AG09309 (cell line): ENCODE measurements around the gene ZDHHC16.

Experiments used
- DNase-seq: peaks from one replicate; pipeline ENCODE4 v3.0.0-alpha.2; 2010; ENCODE audit warnings: low read depth
- H3K4me3 ChIP-seq: 2 replicates; pipeline ENCODE4 v1.5.1; 2011; ENCODE audit warnings: mild to moderate bottlenecking, low read depth, low read length, moderate library complexity; ENCODE audit not compliant: control insufficient read depth
- CTCF ChIP-seq: IDR thresholded peaks from 2 replicates; pipeline ENCODE4 v1.5.1; 2011; ENCODE audit warnings: mild to moderate bottlenecking, low read depth, low read length, inconsistent platforms; ENCODE audit not compliant: insufficient read depth, control insufficient read depth; ENCODE audit errors: missing control alignments

ZDHHC16 gene

DNA sequence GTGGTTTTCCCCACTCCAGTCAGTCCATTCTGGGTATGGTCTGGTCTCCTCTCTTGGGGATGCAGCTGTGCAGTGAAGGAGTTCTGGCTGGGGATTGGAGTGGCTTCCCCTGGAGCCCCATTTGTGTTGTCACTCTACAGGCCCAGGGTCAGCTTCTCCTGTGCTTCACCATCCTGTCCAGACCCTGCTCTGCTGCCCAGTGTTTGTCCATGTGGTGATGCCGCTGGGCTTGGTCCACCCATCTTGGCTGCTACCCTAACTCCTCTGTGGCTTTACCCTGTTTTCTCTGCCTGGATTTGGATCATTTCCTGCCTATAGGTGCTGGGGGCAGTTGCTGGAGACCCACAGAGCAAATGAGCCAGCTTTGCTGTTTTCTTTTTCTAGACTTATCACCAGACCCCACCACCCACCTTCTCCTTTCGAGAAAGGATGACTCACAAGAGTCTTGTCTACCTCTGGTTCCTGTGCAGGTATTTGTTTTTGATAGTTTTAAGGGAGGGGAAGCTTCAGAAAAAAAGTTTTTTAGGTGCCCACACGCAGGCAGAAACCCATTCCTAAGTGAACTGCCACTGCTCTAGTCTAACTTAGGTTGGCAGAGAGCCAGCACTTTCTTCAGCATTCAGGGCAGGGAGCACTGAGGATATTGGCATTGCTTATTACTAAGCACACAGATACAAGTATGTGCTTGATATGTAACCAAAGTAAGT lies 8.5 kb downstream of the ZDHHC16 start:
- TF ChIP-seq CTCF: no peak
- no peak for DNase-seq

DNA sequence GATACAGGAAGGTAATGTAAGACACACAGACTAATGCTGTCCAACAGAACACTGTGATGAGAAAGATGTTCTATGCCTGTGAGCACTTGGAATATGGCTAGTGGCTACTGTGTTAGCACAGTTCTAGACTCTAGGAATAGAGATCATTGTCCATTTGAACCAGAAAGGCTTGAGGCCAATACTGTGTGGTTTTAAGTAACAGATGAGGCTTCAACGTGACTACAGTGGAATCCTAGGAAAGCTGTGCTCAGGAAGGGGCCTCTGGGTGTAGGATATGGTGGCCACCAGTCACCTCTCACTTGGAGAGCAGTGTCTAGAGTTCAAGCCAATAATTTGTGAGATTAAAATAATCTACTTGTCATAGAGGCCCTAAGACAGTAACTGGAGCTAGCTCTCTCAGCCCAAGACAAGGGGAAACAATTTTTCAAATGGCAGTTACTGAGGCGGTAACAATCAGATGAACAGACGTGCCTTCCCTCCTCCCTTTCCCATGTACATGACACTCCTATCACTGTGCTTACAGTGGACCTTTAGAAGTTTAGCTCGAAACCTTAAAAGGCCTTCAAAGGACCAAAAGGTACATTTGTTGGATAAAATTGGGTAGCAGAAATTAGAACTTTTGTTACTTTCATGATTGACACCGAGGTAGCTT lies 10.2 kb downstream of the ZDHHC16 start:
- no peak overlapping the region for H3K4me3 ChIP-seq
- no peak for DNase-seq
- TF ChIP-seq CTCF: no peak

More for the DNA sequence above, 8.5 kb downstream of the ZDHHC16 start:
- H3K4me3 ChIP-seq: no peak overlapping the region

- no peak for TF ChIP-seq CTCF
- H3K4me3 ChIP-seq: no peak overlapping the region
- DNase-seq: no peak
Measured at GRCh38 chr10:97456686-97457065, 10.7 kb downstream of the ZDHHC16 start.

- no peak for TF ChIP-seq CTCF
- H3K4me3 ChIP-seq: no peak overlapping the region
- DNase-seq: no peak
Measured at GRCh38 chr10:97459111-97459510, 13.1 kb downstream of the ZDHHC16 start.

DNA sequence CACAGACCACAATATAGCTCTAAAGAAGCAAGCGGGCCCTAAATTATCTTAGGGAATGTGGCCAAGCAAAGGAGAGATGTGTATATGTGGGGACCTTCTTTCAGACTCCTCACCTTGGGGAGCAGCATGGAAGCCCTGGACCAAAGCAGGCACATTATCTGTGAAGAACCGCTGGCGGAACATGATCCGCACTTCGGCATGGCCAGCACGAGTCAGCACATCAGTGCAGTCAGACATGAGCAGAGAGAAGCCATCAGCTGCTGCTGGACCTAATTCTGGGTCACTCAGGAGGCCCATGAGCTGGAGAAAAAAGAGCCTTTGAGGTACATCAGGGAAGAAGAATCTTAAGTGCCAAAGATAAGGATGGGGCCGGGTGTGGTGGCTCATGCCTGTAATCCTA lies 14.0 kb downstream of the ZDHHC16 start:
- DNase-seq: no peak
- no peak for TF ChIP-seq CTCF
- no peak overlapping the region for H3K4me3 ChIP-seq

- H3K4me3 ChIP-seq: no peak overlapping the region
- no peak for DNase-seq
- no peak for TF ChIP-seq CTCF
Measured at GRCh38 chr10:97462309-97462708, 16.3 kb downstream of the ZDHHC16 start.
